Muscle layer of duodenum (tissue), 2 donors: Measurements from ENCODE around the gene CYB5A.

Experiments used
- H3K27ac ChIP-seq: one replicate; pipeline ENCODE4 v1.7.0; 2013; ENCODE audit warnings: mild to moderate bottlenecking, low read length
- H3K27me3 ChIP-seq: one replicate; pipeline ENCODE4 v1.7.0; 2013; ENCODE audit warnings: low read depth, mild to moderate bottlenecking, control low read depth, low read length
- H3K36me3 ChIP-seq, 2 donors: one replicate each; pipeline ENCODE4 v1.7.0; 2013; ENCODE audit warnings: low read length in 2 of 2, control low read depth in 1 of 2, mild to moderate bottlenecking in 1 of 2; ENCODE audit not compliant: insufficient read depth in 2 of 2, control insufficient read depth in 1 of 2
- H3K4me1 ChIP-seq, 2 donors: one replicate each; pipeline ENCODE4 v1.7.0; 2013; ENCODE audit warnings: low read length in 2 of 2, mild to moderate bottlenecking in 2 of 2, control low read depth in 1 of 2, moderate library complexity in 1 of 2; ENCODE audit not compliant: insufficient read depth in 2 of 2, control insufficient read depth in 1 of 2
- H3K4me3 ChIP-seq, 2 donors: one replicate each; pipeline ENCODE4 v1.7.0; 2013; ENCODE audit warnings: low read length in 2 of 2, low read depth in 1 of 2, mild to moderate bottlenecking in 1 of 2
- H3K9me3 ChIP-seq, 2 donors: one replicate each; pipeline ENCODE4 v1.7.0; 2013; ENCODE audit warnings: low read length in 2 of 2, control low read depth in 1 of 2, mild to moderate bottlenecking in 1 of 2; ENCODE audit not compliant: control insufficient read depth in 1 of 2
- donor health status: healthy.

Gene CYB5A

DNA sequence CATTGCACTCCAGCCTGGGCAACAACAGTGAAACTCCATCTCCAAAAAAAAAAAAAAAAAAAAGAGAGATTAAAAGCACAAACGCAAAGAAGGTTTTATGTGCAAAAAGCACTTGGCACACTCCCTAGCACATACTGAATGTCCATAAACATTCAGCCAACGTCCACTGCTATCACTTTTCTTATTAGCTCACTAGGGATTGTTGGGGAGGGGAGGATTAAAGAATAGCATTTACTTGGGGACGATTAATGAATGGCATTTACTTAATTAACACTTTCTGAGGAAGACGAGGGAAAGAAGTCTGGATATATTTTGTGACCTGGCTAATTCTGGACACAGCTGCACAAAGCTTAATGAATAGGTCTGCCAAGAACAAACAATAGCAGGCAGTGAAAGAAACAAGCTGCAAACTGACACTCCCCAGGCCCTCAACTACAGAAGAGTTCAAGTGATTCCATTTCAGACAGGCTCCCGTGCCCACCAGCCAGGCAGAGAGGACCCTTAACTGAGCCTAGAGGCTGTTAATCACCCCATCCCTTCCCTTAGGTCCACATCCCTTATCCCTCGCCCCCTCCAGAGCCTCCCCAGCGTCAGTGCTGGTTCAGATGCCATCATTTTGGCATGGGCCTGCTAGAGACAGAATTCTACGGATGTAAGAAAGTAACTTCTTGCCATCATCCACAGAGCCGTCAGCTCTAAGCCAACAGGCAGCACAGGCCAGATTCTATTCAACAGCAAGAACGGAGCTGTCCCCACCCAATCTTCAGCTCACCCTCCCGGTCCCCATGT lies 7.4 kb downstream of the CYB5A start:
- Histone ChIP-seq H3K4me3 (peak overlapping the region in 1 of 2 donors; percentile 12), H3K36me3 (no peaks in the 10 kb centered on the region), H3K27me3 (no peaks in the 10 kb centered on the region), H3K4me1 (peaks cover 36 to 46% of the 10 kb centered on the region in 2 donors), H3K27ac (peak overlapping the region; percentile 52), H3K9me3 (no peaks in the 10 kb centered on the region)

DNA sequence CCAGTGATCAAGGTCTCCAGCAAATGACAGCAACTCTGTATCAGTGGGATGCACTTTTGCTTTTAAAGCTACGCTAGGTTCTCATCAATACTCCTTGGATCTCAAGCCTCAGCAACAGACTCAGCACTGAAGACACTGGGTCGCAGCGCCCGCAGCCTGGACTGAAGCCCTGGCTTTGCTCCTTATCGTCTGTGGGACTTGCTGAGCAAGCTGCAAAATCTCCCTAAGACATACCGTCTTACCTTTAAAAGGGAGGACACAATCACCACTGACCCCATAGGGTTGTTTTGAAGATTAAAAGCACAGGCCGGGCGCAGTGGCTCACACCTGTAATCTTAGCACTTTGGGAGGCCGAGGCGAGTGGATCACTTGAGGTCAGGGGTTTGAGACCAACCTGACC lies 8.1 kb downstream of the CYB5A start:
- Histone ChIP-seq H3K4me3 (no peak overlapping the region), H3K4me1 (peaks cover 29 to 46% of the 10 kb centered on the region in 2 donors), H3K36me3 (no peaks in the 10 kb centered on the region), H3K27me3 (no peaks in the 10 kb centered on the region), H3K9me3 (no peaks in the 10 kb centered on the region), H3K27ac (no peak overlapping the region)

DNA sequence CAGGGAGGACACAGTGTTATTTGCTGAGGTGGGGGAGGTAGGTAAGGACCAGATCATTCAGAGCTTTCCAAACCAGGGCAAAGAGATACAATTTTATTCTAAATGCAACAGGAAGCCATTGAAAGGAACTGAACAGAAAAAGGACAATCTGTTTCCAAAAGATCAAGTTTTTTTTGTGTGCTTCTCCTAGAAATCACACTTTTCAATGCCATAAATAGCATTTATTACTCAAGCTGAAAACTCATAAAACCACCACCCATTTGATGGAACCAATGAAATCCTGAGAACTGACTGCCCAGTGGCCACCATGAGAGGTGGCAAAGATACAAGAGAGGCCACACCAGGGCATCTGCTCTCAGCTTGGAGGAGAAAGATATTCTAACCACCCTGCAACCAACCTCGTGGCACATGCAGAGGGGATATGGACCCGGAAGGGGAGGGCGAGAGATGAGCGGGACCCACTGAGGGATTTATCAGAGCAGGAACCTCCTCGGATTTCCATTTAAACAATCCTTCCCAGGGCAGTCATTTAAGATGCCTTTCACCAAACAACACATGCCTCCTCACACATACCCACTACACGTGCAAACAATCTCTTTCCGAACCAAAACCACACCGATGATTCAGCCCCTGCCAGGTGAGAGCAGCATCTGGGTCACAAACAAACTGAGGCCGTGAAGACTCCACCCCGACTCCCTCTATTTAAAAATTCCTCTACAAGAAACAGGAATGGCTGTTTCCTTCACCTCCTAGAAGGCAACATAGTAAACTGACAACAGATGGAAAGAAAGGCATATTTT lies 8.8 kb downstream of the CYB5A start:
- H3K36me3 ChIP-seq, result no peaks in the 10 kb centered on the region
- H3K4me3 ChIP-seq, result peak overlapping the region in 1 of 2 donors; percentile 21
- H3K4me1 ChIP-seq, result peaks cover 27 to 52% of the 10 kb centered on the region in 2 donors
- H3K27me3 ChIP-seq, result no peaks in the 10 kb centered on the region
- H3K27ac ChIP-seq, result peak overlapping the region; percentile 27
- H3K9me3 ChIP-seq, result no peaks in the 10 kb centered on the region

DNA sequence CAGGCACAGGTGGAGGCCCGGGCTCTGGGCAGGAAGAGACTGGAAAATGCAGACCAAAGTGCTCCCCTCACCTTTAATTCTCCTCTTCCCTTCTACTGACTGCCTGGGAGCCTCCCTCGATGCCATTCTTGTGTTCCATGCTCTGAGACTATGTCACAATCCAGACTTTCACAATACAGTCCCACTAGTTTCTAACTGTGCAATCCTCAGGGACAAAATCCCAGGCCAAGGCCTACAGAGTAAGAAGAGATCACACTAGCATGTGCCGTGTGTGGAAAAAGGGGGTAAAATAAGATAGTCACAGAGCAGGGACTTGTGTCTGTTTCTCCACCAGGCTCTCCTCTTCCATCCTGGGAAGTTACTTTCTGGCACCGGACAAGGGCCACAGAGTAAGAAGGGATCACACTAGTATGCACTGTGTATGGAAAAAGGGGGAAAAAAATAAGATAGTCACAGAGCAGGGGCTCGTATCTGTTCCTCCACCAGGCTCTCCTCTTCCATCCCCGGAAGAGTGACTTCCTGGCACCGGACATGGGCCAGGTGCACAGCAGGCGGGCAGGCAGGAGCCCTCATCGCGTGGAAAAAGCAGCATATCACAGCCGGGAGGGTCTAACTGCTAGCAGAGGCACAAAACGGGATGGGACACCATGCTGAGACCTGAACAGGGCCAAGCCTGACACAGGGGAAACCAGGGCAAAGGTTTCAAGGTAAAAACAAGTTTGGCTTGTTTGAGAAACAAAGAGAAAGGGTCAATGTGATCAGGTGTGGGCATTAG lies 9.6 kb downstream of the CYB5A start:
- Histone ChIP-seq H3K27ac (peak overlapping the region; percentile 27), H3K4me1 (peaks cover 27 to 60% of the 10 kb centered on the region in 2 donors)

DNA sequence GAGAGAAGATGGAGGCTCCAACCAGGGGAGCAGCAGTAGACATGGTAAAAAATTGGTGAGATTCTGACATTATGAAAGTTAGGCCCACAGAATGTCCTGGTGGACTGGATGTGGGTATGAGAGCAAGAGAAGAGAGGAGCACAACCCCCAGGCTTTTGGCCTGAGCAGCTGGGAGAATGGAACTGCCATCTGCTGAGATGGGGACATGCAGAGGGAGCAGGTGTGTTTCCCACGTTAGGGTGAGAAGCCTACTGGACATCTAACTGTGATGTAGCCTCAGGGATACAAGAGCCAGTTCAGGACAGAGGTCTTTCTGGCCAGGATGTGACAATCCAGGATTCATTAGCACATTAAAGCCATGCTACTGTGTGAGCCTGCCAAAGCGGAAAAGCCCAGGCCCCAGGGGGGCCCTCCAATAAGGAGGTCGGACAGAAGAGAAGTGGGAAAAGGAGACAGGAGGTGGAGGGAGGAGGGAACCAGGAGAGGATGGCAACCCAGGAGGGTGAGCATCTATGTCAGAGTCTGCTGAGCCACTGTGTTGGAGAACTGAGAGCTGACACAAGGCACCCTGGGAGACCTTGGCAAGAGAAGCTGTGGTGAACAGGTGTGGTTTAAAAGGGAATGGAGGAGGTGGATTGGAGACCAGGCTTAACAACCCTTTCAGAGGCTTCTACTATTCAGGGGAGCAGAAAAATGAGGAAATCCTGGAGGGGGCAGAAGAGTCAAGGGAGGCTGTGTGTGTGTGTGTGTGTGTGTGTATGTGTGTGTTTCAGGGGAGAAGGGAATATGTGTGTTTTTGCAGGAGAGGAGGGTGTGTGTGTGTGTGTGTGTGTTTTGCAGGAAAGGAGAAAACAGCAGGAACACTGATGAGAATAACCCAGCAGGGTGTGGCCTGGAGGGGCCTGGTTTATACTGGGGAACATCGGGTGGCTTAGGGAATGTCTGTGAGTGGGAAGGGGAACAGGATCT lies 10.5 kb downstream of the CYB5A start:
- no peak overlapping the region for H3K4me3 ChIP-seq
- no peaks in the 10 kb centered on the region for H3K36me3 ChIP-seq
- H3K4me1 ChIP-seq, result peaks cover 24 to 68% of the 10 kb centered on the region in 2 donors
- H3K9me3 ChIP-seq, result no peaks in the 10 kb centered on the region
- no peaks in the 10 kb centered on the region for H3K27me3 ChIP-seq
- no peak overlapping the region for H3K27ac ChIP-seq

More for the DNA sequence above, 9.6 kb downstream of the CYB5A start:
- no peaks in the 10 kb centered on the region for H3K9me3 ChIP-seq
- H3K27me3 ChIP-seq, result no peaks in the 10 kb centered on the region
- no peaks in the 10 kb centered on the region for H3K36me3 ChIP-seq
- H3K4me3 ChIP-seq, result peak overlapping the region in 1 of 2 donors; percentile 21

DNA sequence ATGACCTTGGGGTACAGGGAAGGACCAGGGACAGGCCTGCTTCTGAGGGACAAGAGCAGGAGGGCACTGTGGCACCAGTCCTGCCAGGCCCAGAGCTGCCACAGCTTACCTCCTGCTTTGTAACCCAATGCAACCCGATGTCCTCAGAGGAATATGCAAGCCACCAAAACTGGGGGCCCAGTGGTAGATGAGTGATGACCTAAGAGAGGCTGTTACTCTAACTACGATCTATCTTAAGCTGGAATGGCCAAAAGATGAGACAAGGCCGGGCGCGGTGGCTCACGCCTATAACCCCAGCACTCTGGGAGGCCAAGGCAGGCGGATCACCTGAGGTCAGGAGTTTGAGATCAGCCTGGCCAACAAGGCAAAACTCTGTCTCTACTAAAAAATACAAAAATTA lies 12.8 kb downstream of the CYB5A start:
- H3K27ac ChIP-seq, result no peak overlapping the region
- H3K27me3 ChIP-seq, result no peaks in the 10 kb centered on the region
- H3K4me1 ChIP-seq, result peaks cover 24 to 66% of the 10 kb centered on the region in 2 donors
- H3K9me3 ChIP-seq, result no peaks in the 10 kb centered on the region
- H3K4me3 ChIP-seq, result no peak overlapping the region
- no peaks in the 10 kb centered on the region for H3K36me3 ChIP-seq

DNA sequence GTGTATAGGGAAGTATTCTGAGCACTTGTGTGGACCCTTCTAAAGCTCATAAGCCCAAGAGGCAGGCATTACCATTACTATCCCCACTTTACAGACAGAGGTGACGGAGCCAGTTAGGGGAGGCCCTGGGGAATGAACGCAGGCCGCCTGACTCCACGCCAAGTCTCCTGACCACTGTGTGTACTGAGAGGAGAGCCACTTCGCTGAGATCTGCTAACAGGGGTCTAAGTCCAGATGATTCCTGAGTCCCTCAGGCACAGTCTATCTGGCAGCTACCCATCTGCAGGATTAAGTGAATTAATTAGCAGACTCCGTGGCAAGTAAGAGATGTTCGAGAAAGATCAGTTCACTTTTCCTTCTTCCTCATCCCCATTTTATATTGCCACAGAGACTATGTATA lies 13.7 kb downstream of the CYB5A start:
- Histone ChIP-seq H3K36me3 (no peaks in the 10 kb centered on the region), H3K4me1 (peaks cover 17 to 66% of the 10 kb centered on the region in 2 donors), H3K4me3 (no peak overlapping the region), H3K27me3 (no peaks in the 10 kb centered on the region), H3K27ac (no peak overlapping the region), H3K9me3 (no peaks in the 10 kb centered on the region)

DNA sequence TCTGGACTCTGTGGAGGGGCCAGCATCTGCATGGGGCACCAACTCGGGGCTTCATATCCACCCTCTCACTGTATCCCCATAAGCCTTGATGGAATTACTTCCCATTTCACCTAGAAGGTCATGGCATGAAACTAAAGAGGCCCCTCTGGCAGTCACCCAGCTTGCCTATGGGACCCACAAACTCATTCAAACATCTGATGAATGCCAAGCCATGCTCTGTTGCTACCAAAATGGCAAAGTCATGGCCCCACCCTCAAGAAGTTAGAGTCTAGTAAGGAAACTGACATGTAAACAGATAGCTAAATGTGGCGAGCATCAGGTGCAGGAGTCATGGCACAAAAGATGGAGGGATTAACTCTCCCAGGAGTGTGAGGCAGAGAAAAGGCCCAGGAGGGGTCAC lies 14.5 kb downstream of the CYB5A start:
- H3K27ac ChIP-seq, result no peak overlapping the region
- no peaks in the 10 kb centered on the region for H3K27me3 ChIP-seq
- no peaks in the 10 kb centered on the region for H3K36me3 ChIP-seq
- peaks cover 10 to 60% of the 10 kb centered on the region in 2 donors for H3K4me1 ChIP-seq
- H3K9me3 ChIP-seq, result no peaks in the 10 kb centered on the region
- H3K4me3 ChIP-seq, result no peak overlapping the region

DNA sequence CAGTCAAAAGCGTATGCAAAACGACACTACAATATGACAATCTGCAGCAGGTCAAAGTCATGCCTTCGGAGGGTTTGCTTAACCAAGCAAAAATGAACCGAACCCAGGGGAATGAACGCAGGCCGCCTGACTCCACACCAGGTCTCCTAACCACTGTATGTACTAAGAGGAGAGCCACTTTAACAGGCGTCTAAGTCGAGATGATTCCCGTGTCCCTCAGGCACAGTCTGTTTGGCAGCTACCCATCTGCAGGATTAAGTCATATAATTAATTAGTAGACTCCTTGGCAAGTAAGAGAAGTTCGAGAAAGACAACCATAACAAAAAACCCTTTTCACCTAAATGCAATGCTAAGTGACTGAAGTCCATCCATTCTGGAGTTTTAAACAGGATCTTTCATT lies 15.2 kb downstream of the CYB5A start:
- H3K36me3 ChIP-seq, result no peaks in the 10 kb centered on the region
- H3K9me3 ChIP-seq, result no peaks in the 10 kb centered on the region
- no peak overlapping the region for H3K4me3 ChIP-seq
- peaks cover 3 to 53% of the 10 kb centered on the region in 2 donors for H3K4me1 ChIP-seq
- H3K27me3 ChIP-seq, result no peaks in the 10 kb centered on the region
- no peak overlapping the region for H3K27ac ChIP-seq

DNA sequence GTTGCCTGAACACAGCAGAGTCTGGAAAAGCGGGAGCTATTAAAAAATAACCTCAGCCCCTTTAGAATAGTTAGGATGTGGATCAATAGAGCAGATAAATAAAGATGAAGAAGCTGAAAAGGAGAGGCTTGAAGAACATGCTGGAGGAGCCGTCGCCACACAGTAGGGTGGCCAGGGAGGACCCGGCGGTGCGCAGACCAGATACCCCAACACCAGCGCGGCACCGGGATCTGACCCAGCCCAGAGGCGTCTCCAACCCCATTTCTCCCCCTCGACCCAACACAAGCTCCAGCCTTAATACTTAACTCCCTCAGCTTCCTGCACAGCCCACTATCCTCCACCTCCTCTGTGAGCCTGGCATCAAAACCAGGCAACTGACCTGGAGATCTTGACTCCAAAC lies 16.0 kb downstream of the CYB5A start:
- no peaks in the 10 kb centered on the region for H3K36me3 ChIP-seq
- no peak overlapping the region for H3K4me3 ChIP-seq
- no peaks in the 10 kb centered on the region for H3K9me3 ChIP-seq
- no peaks in the 10 kb centered on the region for H3K27me3 ChIP-seq
- no peak overlapping the region for H3K27ac ChIP-seq
- peaks cover 0 to 46% of the 10 kb centered on the region in 2 donors for H3K4me1 ChIP-seq
